ENCODE data around the gene ZBED6. TPM values are rescaled to one million over a fixed set of nuclear protein-coding genes. Genes with fewer than 3 reads are reported as not detected.

Gene ZBED6
- total RNA-seq, 2 experiments from 2014 or later, result 25.0 to 25.2 TPM

- ATAC-seq (ENCODE audit: poor library complexity), result no peak
- H3K4me3 ChIP-seq (ENCODE audit: low read length), result no peak overlapping the region
- no peak overlapping the region for H3K27ac ChIP-seq (ENCODE audit: low read depth in 1 of 2, low read length in 2 of 2)
- no peaks in the 10 kb centered on the region for H3K27me3 Mint-ChIP-seq
- POLR2A ChIA-PET, result no interaction called here
- no peaks in the 10 kb centered on the region for H3K9me3 ChIP-seq (ENCODE audit: control insufficient read depth in 1 of 2, insufficient read depth in 1 of 2, low read length in 2 of 2)
- DNase-seq, result peak in 1 of 14 experiments; percentile 29
- peak overlapping the region; percentile 94 for H3K4me3 Mint-ChIP-seq
- peaks cover 60% of the 10 kb centered on the region for H3K36me3 Mint-ChIP-seq (ENCODE audit: low read depth)
- no peaks in the 10 kb centered on the region for H3K27me3 ChIP-seq (ENCODE audit: control insufficient read depth in 1 of 2, insufficient read depth in 2 of 2, low read length in 2 of 2)
- peaks cover 32% of the 10 kb centered on the region for H3K36me3 ChIP-seq (ENCODE audit: insufficient read depth, low read length)
- TF ChIP-seq, protein P1, sequence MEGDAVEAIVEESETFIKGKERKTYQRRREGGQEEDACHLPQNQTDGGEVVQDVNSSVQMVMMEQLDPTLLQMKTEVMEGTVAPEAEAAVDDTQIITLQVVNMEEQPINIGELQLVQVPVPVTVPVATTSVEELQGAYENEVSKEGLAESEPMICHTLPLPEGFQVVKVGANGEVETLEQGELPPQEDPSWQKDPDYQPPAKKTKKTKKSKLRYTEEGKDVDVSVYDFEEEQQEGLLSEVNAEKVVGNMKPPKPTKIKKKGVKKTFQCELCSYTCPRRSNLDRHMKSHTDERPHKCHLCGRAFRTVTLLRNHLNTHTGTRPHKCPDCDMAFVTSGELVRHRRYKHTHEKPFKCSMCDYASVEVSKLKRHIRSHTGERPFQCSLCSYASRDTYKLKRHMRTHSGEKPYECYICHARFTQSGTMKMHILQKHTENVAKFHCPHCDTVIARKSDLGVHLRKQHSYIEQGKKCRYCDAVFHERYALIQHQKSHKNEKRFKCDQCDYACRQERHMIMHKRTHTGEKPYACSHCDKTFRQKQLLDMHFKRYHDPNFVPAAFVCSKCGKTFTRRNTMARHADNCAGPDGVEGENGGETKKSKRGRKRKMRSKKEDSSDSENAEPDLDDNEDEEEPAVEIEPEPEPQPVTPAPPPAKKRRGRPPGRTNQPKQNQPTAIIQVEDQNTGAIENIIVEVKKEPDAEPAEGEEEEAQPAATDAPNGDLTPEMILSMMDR (IDR thresholded peaks at IDR 0.05), result no peak
- CTCF ChIA-PET, result interaction anchor here (0.6 kb wide), 1 partner anchor 599 kb away, joined by 3 read pairs; no protein-coding TSS in a partner anchor
- H3K9me3 Mint-ChIP-seq, result no peaks in the 10 kb centered on the region
- intact Hi-C loops (cut with DNase I, micrococcal nuclease), result loop anchor here (2.0 to 10.0 kb wide), 5 partner anchors 33 to 1453 kb away; partner anchors contain the start of genes LAX1 (in 1 of the 2), PPP1R12B (in 1 of the 2), RBBP5 (in 1 of the 2) and UBE2T (in 1 of the 2)
- peaks cover 78% of the 10 kb centered on the region for H3K4me1 Mint-ChIP-seq (ENCODE audit: low read depth)
- peak overlapping the region; percentile 86 for H3K27ac Mint-ChIP-seq
- peaks cover 34% of the 10 kb centered on the region for H3K4me1 ChIP-seq (ENCODE audit: insufficient read depth, low read length)
Measured at GRCh38 chr1:203797948-203798655, 2.7 kb downstream of the ZBED6 start.

GRCh38 chr1:203799157-203799556, 3.7 kb downstream of the ZBED6 start:
- CTCF ChIA-PET, result no interaction called here
- H3K27me3 ChIP-seq (ENCODE audit: control insufficient read depth in 1 of 2, insufficient read depth in 2 of 2, low read length in 2 of 2), result no peaks in the 10 kb centered on the region
- Mint-ChIP-seq H3K36me3 (ENCODE audit: low read depth) (peaks cover 71% of the 10 kb centered on the region), H3K4me1 (ENCODE audit: low read depth) (peaks cover 87% of the 10 kb centered on the region), H3K9me3 (no peaks in the 10 kb centered on the region), H3K4me3 (peak overlapping the region; percentile 57), H3K27me3 (no peaks in the 10 kb centered on the region), H3K27ac (peak overlapping the region; percentile 72)
- POLR2A ChIA-PET, result no interaction called here
- H3K4me1 ChIP-seq (ENCODE audit: insufficient read depth, low read length), result peaks cover 40% of the 10 kb centered on the region
- H3K36me3 ChIP-seq (ENCODE audit: insufficient read depth, low read length), result peaks cover 42% of the 10 kb centered on the region
- DNase-seq, result no peak
- intact Hi-C loops (cut with DNase I, micrococcal nuclease), result loop anchor here (5.0 to 10.0 kb wide), 4 partner anchors 54 to 1454 kb away; partner anchors contain the start of genes PPP1R12B (in 1 of the 2), RBBP5 (in 1 of the 2) and UBE2T (in 1 of the 2)
- H3K9me3 ChIP-seq (ENCODE audit: control insufficient read depth in 1 of 2, insufficient read depth in 1 of 2, low read length in 2 of 2), result no peaks in the 10 kb centered on the region
- TF ChIP-seq, protein P1 (IDR thresholded peaks at IDR 0.05), result no peak
- H3K27ac ChIP-seq (ENCODE audit: low read depth in 1 of 2, low read length in 2 of 2), result no peak overlapping the region
- ATAC-seq (ENCODE audit: poor library complexity), result no peak
- H3K4me3 ChIP-seq (ENCODE audit: low read length), result no peak overlapping the region

GRCh38 chr1:203799971-203800370, 4.5 kb downstream of the ZBED6 start:
- TF ChIP-seq, protein P1 (IDR thresholded peaks at IDR 0.05), result no peak
- H3K4me3 Mint-ChIP-seq, result peak overlapping the region; percentile 57
- DNase-seq (no peak), ATAC-seq (ENCODE audit: poor library complexity) (no peak)
- POLR2A ChIA-PET, result no interaction called here
- Histone ChIP-seq H3K36me3 (ENCODE audit: insufficient read depth, low read length) (peaks cover 45% of the 10 kb centered on the region), H3K9me3 (ENCODE audit: control insufficient read depth in 1 of 2, insufficient read depth in 1 of 2, low read length in 2 of 2) (no peaks in the 10 kb centered on the region), H3K27ac (ENCODE audit: low read depth in 1 of 2, low read length in 2 of 2) (no peak overlapping the region), H3K4me3 (ENCODE audit: low read length) (no peak overlapping the region), H3K4me1 (ENCODE audit: insufficient read depth, low read length) (peaks cover 36% of the 10 kb centered on the region), H3K27me3 (ENCODE audit: control insufficient read depth in 1 of 2, insufficient read depth in 2 of 2, low read length in 2 of 2) (no peaks in the 10 kb centered on the region)
- intact Hi-C loops (cut with DNase I, micrococcal nuclease), result loop anchor here (5.0 to 10.0 kb wide), 4 partner anchors 55 to 1455 kb away; partner anchors contain the start of genes PPP1R12B (in 1 of the 2), RBBP5 (in 1 of the 2) and UBE2T (in 1 of the 2)
- peaks cover 79% of the 10 kb centered on the region for H3K36me3 Mint-ChIP-seq (ENCODE audit: low read depth)
- no peaks in the 10 kb centered on the region for H3K9me3 Mint-ChIP-seq
- no peaks in the 10 kb centered on the region for H3K27me3 Mint-ChIP-seq
- H3K4me1 Mint-ChIP-seq (ENCODE audit: low read depth), result peaks cover 88% of the 10 kb centered on the region
- CTCF ChIA-PET, result interaction anchor here (0.9 to 1.1 kb wide), 2 partner anchors 28 to 61 kb away, joined by 3 read pairs; no protein-coding TSS in a partner anchor
- peak overlapping the region; percentile 72 for H3K27ac Mint-ChIP-seq
